GM19452 (cell line): ENCODE results near the gene CCDC175.
A peak's percentile ranks its signal among the peaks of the same experiment; 100 is the strongest.

Experiments
- ATAC-seq: cut with Tn5 transposase; IDR thresholded peaks from one replicate; pipeline ENCODE4 v1.9.1; 2021; ENCODE audit not compliant: unreplicated experiment

CCDC175 gene

DNA sequence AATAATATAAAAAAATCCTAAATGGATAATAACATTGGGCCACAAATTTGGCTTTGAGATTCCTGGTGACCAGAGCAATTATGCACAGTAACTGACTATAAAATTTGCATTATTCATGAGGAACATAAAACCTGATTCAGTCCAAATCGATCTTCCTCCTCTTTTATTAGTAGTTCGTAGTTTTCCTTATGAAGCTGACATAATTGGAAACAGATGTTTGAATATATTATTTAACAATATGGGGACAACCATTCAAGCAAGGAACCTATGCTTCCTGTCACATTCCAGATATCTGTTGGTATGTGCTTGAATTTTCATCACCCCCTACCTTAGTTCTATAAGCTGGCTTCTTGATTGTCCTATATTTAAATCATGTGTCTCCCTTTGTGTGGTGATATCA is 34.9 kb downstream of the CCDC175 start:
- no peak for ATAC-seq

- ATAC-seq: no peak
These were observed 35.8 kb downstream of the CCDC175 start for GRCh38 chr14:59540852-59541251.

DNA sequence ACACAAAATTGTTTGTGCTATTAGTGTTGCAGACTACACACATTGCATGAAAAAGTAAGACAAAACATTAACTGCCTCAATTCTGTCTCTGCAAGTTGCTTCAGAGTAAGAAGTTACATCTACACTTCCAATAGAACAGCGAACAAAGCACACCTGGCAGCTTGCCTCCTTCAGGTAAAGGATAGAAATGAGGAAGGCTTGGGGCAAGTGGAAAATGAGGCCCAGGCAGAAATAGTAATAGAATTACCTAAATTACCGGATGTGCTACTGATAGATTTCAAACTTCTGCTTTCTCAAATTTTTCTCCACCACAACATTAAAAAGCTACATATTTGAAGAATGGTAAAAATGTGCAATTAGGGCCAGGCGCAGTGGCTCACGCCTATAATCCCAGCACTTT is 37.7 kb downstream of the CCDC175 start:
- no peak for ATAC-seq

DNA sequence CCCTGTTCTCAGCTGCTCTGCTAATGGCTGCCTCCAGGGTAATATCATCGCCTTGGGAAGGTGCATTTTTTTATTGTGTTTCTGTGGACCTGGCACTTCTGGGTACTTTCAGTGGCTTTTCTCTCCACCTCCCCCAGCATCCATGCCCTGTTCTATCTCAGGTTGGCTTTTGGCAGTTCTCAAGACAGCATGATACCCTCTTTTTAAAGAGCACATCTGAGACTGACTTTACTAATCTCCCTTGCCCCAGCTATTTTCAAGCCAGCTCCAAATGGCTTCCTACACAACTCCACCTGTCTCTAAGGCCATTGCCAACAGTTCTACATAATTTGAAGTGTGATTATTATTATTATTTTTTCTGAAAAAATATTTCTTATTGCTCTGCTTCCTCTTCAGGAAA is 39.1 kb downstream of the CCDC175 start:
- no peak for ATAC-seq

DNA sequence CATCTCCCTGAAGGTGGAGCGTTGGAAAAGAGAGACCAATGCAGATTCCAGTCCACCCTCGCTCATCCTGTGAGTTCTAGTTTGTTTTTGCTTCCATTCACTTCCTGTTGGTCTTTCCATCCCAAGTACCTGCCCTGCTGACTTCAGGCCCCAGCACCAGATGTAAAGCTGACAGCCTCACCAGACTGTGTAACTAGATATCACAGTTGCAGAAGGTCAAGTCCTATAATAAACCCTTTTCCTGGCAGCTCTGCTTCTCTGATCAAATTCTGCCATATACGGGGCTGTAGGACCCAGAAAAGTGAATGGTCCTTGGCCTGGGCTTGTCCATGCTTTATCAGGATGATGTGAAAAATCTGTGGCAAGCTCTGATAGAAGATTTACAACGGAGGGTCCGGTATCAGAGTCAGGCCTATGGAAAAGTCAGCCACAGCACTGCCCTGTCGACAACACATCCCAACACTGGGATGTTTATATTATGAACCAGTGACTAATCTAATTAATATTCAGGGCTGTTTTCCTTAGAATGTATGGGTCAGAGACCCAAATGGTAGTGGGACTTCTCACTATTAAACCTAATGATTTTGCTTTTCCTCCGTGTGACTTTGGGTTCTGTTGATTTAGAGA is 42.1 kb downstream of the CCDC175 start:
- no peak for ATAC-seq

- no peak for ATAC-seq
These were observed 44.2 kb downstream of the CCDC175 start for GRCh38 chr14:59532419-59532818.

DNA sequence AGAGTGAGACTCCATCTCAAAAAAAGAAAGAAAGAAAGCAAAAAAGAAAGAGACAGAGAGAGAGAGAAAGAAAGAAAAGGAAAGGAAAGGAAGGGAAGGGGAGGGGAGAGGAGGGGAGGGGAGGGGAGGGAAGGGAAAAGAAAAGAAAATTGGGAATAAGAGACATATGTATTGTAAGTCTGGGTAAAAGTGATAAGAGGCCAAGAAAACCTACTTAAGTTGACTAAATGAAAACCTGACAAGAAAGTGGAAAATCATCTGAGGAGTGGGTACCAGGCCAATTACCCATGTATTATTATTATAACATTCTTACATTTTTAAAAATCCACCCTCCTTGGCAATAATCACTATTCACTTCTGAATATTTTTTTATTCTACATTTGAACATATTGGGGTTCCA is 46.3 kb downstream of the CCDC175 start:
- no peak for ATAC-seq

DNA sequence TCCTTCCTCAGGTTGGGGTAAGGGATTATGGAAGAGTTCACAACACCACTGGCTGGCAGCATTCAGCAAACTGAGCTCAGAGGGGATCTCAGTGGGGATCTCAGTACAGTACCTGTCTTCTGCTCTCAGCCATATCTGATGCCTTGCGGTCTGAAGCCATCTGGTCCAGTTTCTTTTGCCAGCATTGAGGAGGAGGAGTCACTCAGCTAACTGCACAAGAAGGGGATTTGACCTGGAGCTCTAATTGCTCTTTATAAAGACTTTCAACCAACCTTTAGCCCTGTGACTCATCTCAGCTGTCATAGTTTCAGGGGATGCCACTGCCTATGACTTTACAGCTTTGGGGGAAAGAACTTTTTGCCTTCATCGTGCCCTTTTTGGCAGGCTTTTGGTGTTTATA is 47.4 kb downstream of the CCDC175 start:
- no peak for ATAC-seq

GRCh38 chr14:59520224-59520623 is 56.4 kb downstream of the CCDC175 start:
- ATAC-seq: no peak

DNA sequence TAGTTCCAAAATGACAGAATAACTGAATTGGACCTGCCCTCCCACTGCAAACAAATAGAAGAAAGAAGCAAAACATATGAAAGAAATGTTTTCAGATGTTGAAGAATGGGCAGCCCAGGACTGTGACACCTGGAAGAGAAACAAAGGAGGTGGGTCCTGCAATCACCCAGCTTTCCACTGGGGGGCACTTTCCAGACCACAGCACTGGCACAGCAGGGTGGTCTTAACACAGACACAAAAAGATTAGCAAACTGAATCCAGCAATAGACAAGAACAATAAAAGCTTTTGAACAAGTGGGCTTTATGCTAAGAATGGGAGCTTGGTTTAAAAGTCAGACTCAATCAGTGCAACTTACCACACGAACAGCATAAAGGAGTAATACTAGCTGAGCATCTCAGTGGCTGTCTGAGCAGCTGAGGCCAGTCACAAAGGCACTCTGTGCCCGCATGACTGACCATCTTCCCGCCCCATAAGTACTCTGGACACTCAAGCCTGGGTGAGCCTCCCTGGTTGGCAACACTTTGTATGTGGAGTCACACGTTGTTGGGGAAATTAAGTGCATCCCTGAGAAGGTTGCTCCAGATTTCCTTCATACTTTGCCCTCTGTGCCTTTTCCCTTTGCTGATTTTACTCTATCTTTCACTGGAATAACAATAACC is 64.6 kb downstream of the CCDC175 start:
- no peak for ATAC-seq

DNA sequence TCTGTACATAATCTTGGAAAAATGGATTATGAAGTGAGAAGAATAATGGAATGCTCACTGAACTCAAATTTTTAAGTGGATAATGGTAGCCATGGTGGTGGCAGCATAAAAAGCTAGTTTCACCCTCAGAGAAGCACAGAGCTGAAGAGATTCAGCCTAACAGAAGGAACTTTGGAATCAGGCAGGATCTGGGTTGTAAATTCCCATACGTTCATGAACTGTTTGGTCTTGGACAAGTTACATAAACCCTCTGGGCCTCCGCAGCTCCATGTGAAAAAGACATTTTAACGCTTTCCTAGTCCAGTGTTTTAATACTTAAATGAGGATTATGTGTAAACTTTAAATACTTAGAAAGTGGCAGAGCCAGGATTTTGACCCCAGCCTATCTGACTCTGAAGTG is 65.6 kb downstream of the CCDC175 start:
- no peak for ATAC-seq

DNA sequence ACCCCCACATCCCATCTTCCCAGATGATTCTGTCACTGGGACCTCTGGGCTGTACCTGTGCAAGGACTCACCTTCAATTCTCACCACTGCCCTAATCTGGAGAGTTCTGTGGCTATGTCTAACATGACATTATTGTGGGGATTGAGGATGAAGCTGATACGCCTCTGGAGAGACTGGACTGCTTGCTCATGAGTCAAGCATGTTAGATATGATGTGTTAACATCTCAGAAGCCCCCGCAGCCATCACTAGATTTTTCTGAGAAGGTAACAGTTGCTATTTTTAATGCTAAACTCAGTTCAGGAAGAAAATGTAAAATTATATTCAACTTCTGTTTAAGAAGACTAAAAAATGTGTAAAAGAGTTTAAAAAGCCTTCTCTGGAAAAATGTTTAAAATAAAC is 66.6 kb downstream of the CCDC175 start:
- ATAC-seq: no peak

- ATAC-seq: no peak
These were observed 67.5 kb downstream of the CCDC175 start for GRCh38 chr14:59509101-59509500.

- ATAC-seq: no peak
These were observed 68.9 kb downstream of the CCDC175 start for GRCh38 chr14:59507752-59508103.

- peak; percentile 75 for ATAC-seq
These were observed 69.4 kb downstream of the CCDC175 start for GRCh38 chr14:59507063-59507751.

- ATAC-seq: no peak
These were observed 73.4 kb downstream of the CCDC175 start for GRCh38 chr14:59503256-59503655.

DNA sequence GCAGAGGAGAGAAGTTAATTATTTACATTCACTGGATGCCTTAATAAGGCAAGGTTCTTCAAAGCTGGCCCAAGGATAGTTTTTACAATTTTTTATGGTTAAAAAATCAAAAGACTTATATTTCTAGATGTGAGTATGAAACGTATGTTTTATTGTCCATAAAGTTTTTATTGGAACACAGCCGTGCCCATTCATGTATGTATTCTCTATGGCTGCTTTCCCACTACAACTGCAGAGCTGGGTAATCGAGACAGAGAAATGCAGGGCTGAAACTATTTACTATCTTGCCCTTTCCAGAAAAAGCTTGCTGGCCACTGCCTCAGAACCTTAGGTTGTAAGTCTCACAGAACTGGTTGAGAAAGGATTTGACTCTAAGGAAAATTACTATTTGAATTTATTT is 75.9 kb downstream of the CCDC175 start:
- no peak for ATAC-seq

- no peak for ATAC-seq
These were observed 84.2 kb downstream of the CCDC175 start for GRCh38 chr14:59492384-59492783.

- ATAC-seq: no peak
These were observed 85.9 kb downstream of the CCDC175 start for GRCh38 chr14:59490756-59491155.

DNA sequence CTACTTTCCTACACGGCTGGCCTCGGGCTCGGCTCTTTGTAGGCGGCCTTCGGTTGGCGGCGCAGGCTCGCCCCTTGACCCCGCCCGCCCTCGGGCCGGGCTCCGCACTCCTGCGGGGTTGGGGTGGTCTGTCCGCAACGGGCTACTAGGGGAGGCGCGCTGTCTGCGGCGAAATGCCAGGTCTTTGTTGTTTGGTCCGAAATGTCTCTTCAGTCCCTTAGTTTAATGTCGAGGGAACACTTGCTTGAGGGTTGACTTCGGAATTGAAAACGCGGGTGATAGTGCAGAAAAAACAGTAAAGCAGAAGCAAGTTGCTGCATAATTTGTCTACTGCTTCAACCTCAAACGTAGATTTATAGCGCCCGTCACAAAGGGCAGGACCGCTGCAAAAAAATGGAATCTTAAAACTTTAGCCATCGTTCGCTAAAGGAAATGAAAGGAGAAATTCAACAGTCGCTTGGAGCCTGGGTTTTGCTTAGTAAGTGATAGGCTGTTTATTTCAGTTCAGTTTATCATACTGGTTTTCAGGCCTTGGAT is 91.9 kb downstream of the CCDC175 start:
- peak; percentile 47 for ATAC-seq

- peak; percentile 82 for ATAC-seq
These were observed 92.6 kb downstream of the CCDC175 start, which contains the start of the genes JKAMP and L3HYPDH for GRCh38 chr14:59483819-59484638. Gene JKAMP (plus strand): TSS chr14:59484517. CDS start chr14:59484590, 73 bp downstream. Gene L3HYPDH (minus strand): TSS chr14:59484408. CDS start chr14:59484316, 92 bp downstream.
